HepG2 (cell line): ENCODE results near the gene BANP. TPM values are rescaled to one million over a fixed set of nuclear protein-coding genes. Genes with fewer than 3 reads are reported as not detected.
A peak's percentile ranks its signal among the peaks of the same experiment; 100 is the strongest.

Experiments used
- BCLAF1 ChIP-seq: fragments of 450-650 bp; IDR thresholded peaks from 2 replicates; pipeline ENCODE4 v1.6.1; 2017; ENCODE audit warnings: mild to moderate bottlenecking
- CCDC6 ChIP-seq: sonication (generic); formaldehyde crosslinking; IDR thresholded peaks from 2 replicates; pipeline ENCODE4 v1.8.1; 2022; ENCODE audit warnings: mild to moderate bottlenecking, missing genetic modification reagents, moderate library complexity
- EEA1 ChIP-seq: sonication (generic); formaldehyde crosslinking; IDR thresholded peaks from 2 replicates; pipeline ENCODE4 v1.5.1; 2020; ENCODE audit warnings: mild to moderate bottlenecking, missing genetic modification reagents, borderline replicate concordance
- FOXO4 ChIP-seq: sonication (generic); formaldehyde crosslinking; conservative IDR thresholded peaks from 2 replicates; pipeline ENCODE4 v1.8.1; 2023; ENCODE audit warnings: missing genetic modification reagents
- KDM5B ChIP-seq: sonication (generic); formaldehyde crosslinking; IDR thresholded peaks from 2 replicates; pipeline ENCODE4 v1.4.0; 2020; ENCODE audit warnings: missing genetic modification reagents, mild to moderate bottlenecking, borderline replicate concordance
- LCORL ChIP-seq, 2 experiments: fragments of 450-650 bp in 1 of 2; sonication (generic) in 1 of 2; formaldehyde crosslinking in 1 of 2; IDR thresholded peaks; 2 replicates each; pipeline versions ENCODE4 v1.5.0 to v1.6.1; 2017 to 2020; ENCODE audit warnings: antibody characterized with exemption in 1 of 2, missing genetic modification reagents in 1 of 2
- MEF2D ChIP-seq: sonication (generic); formaldehyde crosslinking; IDR thresholded peaks from 2 replicates; pipeline ENCODE4 v1.5.1; 2020; ENCODE audit warnings: mild to moderate bottlenecking, missing genetic modification reagents
- MYNN ChIP-seq: sonication (generic); formaldehyde crosslinking; IDR thresholded peaks from 2 replicates; pipeline ENCODE4 v1.4.0; 2020; ENCODE audit warnings: mild to moderate bottlenecking, low read depth, missing genetic modification reagents
- NAIF1 ChIP-seq: sonication (generic); formaldehyde crosslinking; IDR thresholded peaks from 2 replicates; pipeline ENCODE4 v1.5.0; 2020; ENCODE audit warnings: mild to moderate bottlenecking, missing genetic modification reagents, borderline replicate concordance
- POLR2AphosphoS2 ChIP-seq: IDR thresholded peaks from 2 replicates; pipeline ENCODE4 v1.6.1; 2011; ENCODE audit warnings: low read depth, low read length, improper control_type of control experiment
- PPARG ChIP-seq: conservative IDR thresholded peaks from 2 replicates; pipeline ENCODE4 v1.6.1; 2016; ENCODE audit warnings: missing biosample characterization, missing genetic modification reagents
- SAP130 ChIP-seq: IDR thresholded peaks from 2 replicates; pipeline ENCODE4 v1.6.1; 2016; ENCODE audit warnings: low read depth
- SIN3A ChIP-seq: IDR thresholded peaks from 2 replicates; pipeline ENCODE4 v1.6.1; 2011; ENCODE audit warnings: low read depth, mild to moderate bottlenecking, control low read depth, low read length, borderline replicate concordance
- UBTF ChIP-seq: sonication (generic); formaldehyde crosslinking; IDR thresholded peaks from 2 replicates; pipeline ENCODE4 v1.4.0; 2020; ENCODE audit warnings: mild to moderate bottlenecking, missing genetic modification reagents
- ZBTB7B ChIP-seq: sonication (generic); formaldehyde crosslinking; IDR thresholded peaks from 2 replicates; pipeline ENCODE4 v1.4.0; 2020; ENCODE audit warnings: missing genetic modification reagents
- ZNF232 ChIP-seq: sonication (generic); formaldehyde crosslinking; IDR thresholded peaks from 2 replicates; pipeline ENCODE4 v1.4.0; 2020; ENCODE audit warnings: missing genetic modification reagents, borderline replicate concordance
- ZNF337 ChIP-seq: sonication (generic); formaldehyde crosslinking; IDR thresholded peaks from 2 replicates; pipeline ENCODE4 v1.5.1; 2020; ENCODE audit warnings: missing genetic modification reagents, low read depth, mild to moderate bottlenecking, borderline replicate concordance
- ZNF33B ChIP-seq: sonication (generic); formaldehyde crosslinking; IDR thresholded peaks from 2 replicates; pipeline ENCODE4 v1.5.1; 2020; ENCODE audit warnings: mild to moderate bottlenecking, missing genetic modification reagents
- ZNF543 ChIP-seq: sonication (generic); formaldehyde crosslinking; IDR thresholded peaks from 2 replicates; pipeline ENCODE4 v1.4.0; 2020; ENCODE audit warnings: mild to moderate bottlenecking, missing genetic modification reagents
- ZNF549 ChIP-seq: sonication (generic); formaldehyde crosslinking; IDR thresholded peaks from 2 replicates; pipeline ENCODE4 v1.5.0; 2020; ENCODE audit warnings: missing genetic modification reagents
- ZNF605 ChIP-seq: sonication (generic); formaldehyde crosslinking; IDR thresholded peaks from 2 replicates; pipeline ENCODE4 v1.8.0; 2022; ENCODE audit warnings: mild to moderate bottlenecking, missing genetic modification reagents
- ZNF746 ChIP-seq: sonication (generic); formaldehyde crosslinking; IDR thresholded peaks from 2 replicates; pipeline ENCODE4 v1.8.0; 2022; ENCODE audit warnings: mild to moderate bottlenecking, missing genetic modification reagents
- polyA plus RNA-seq, 8 experiments: library from polyadenylated mRNA; depleted of rRNA in 3 of 8; stranded (reverse) in 7 of 8; unstranded in 1 of 8; fragments of >200 nt; fragmentation: Illumina TruSeq in 4 of 8; extraction: Trizol in 4 of 8; gene quantifications; 2 replicates each; pipeline versions ENCODE4 v1.2.1 to v1.2.3, GENCODE V29; 2011 to 2016; ENCODE audit warnings: low read depth in 4 of 8, missing spikeins in 1 of 8, mixed read lengths in 1 of 8; ENCODE audit not compliant: insufficient read depth in 1 of 8
- total RNA-seq, 5 experiments: library from RNA; depleted of rRNA; stranded (reverse); fragments of >200 nt; fragmentation: Illumina TruSeq; extraction: Trizol; gene quantifications; 2 replicates each; pipeline ENCODE4 v1.2.3, GENCODE V29; 2016; ENCODE audit warnings: low read depth in 1 of 5

BANP gene
- total and polyA plus RNA-seq, 2 of the 13 experiments (the other 11 are each of a cell fraction or from before 2014, with no cell fraction given), result 20.2 to 23.8 TPM

GRCh38 chr16:87951552-87952538, 611 bp downstream of the BANP start (continued):
- TF ChIP-seq BCLAF1, result no peak
- TF ChIP-seq NAIF1 (CRISPR knock-in tag), result no peak
- TF ChIP-seq SIN3A, result 0 out of 2 replicates have a peak, but pooled peaks have one; percentile 54
- 0 out of 2 replicates have a peak, but pooled peaks have one; percentile 48 for TF ChIP-seq CCDC6 (CRISPR knock-in tag)
- TF ChIP-seq ZNF543, result no peak; the same call in 1 of the 2 replicates
- TF ChIP-seq ZNF549, result no peak
- TF ChIP-seq LCORL (IDR thresholded peaks at IDR 0.05), result no peak
- peak; percentile 45; the same call in 1 of the 2 replicates for TF ChIP-seq LCORL (CRISPR knock-in tag; IDR thresholded peaks at IDR 0.05)
- no peak; the same call in 1 of the 2 replicates for TF ChIP-seq POLR2AphosphoS2
- TF ChIP-seq ZBTB7B (CRISPR knock-in tag), result peak; percentile 55; the same call in 1 of the 2 replicates
- no peak for TF ChIP-seq MEF2D (CRISPR knock-in tag)
- TF ChIP-seq PPARG (CRISPR knock-in tag), result no peak
- peak; percentile 19; the same call in 1 of the 2 replicates for TF ChIP-seq SAP130 (CRISPR knock-in tag)
- TF ChIP-seq ZNF337 (CRISPR knock-in tag), result 0 out of 2 replicates have a peak, but pooled peaks have one; percentile 48
- 0 out of 2 replicates have a peak, but pooled peaks have one; percentile 28 for TF ChIP-seq FOXO4 (CRISPR knock-in tag)
- peak; percentile 13; the same call in 1 of the 2 replicates for TF ChIP-seq UBTF
- TF ChIP-seq ZNF33B, result no peak; the same call in 1 of the 2 replicates
- peak; percentile 21; the same call in 1 of the 2 replicates for TF ChIP-seq ZNF232
- no peak for TF ChIP-seq MYNN (CRISPR knock-in tag)
- TF ChIP-seq EEA1 (CRISPR knock-in tag), result no peak
- peak; percentile 41; the same call in 1 of the 2 replicates for TF ChIP-seq ZNF746 (CRISPR knock-in tag)
- no peak for TF ChIP-seq ZNF605 (CRISPR knock-in tag)
- peak; percentile 71 for TF ChIP-seq KDM5B (CRISPR knock-in tag)
